Gastrocnemius medialis (tissue), 4 donors: ENCODE measurements around the gene KLHL8.

Experiments used
- CTCF ChIP-seq, 5 experiments: fragments of 450-650 bp in 3 of 5; fragments of 200-600 bp in 2 of 5; sonication (generic) in 2 of 5; IDR thresholded peaks in 4 of 5; conservative IDR thresholded peaks in 1 of 5; 1 replicate in 4 of 5; 2 replicates in 1 of 5; pipeline ENCODE4 v1.5.1; 2016 to 2019; ENCODE audit warnings: antibody characterized with exemption in 5 of 5, mild to moderate bottlenecking in 3 of 5, moderate library complexity in 3 of 5
- POLR2A ChIP-seq, 2 donors: fragments of 450-650 bp; IDR thresholded peaks; one replicate each; pipeline ENCODE4 v1.6.1; 2017; ENCODE audit warnings: antibody characterized with exemption in 2 of 2, mild to moderate bottlenecking in 2 of 2, moderate library complexity in 2 of 2

GRCh38 chr4:87262886-87263285 lies 42.5 kb upstream of the KLHL8 start:
- TF ChIP-seq CTCF (IDR thresholded peaks at IDR 0.05 in 4 of 5, conservative IDR thresholded peaks at IDR 0.05 in 1 of 5): no peak
- TF ChIP-seq POLR2A (IDR thresholded peaks at IDR 0.05): no peak
